Measurements from ENCODE around the gene INSM1.
A peak's percentile ranks its signal among the peaks of the same experiment; 100 is the strongest.

INSM1 gene

GRCh38 chr20:20370094-20370575 lies 2.2 kb downstream of the INSM1 start:
- Histone ChIP-seq H3K27me3 (ENCODE audit: control insufficient read depth, insufficient read depth, low read length) (peaks cover 99% of the 10 kb centered on the region), H3K9me3 (ENCODE audit: control insufficient read depth, insufficient read depth, low read depth, low read length) (no peaks in the 10 kb centered on the region), H3K4me3 (ENCODE audit: low read depth, low read length) (peak overlapping the region; percentile 64), H3K9ac (ENCODE audit: low read length) (peak overlapping the region; percentile 65), H3K36me3 (ENCODE audit: control insufficient read depth, insufficient read depth, low read length) (no peaks in the 10 kb centered on the region), H3K4me1 (ENCODE audit: control insufficient read depth, insufficient read depth, low read length) (peaks cover 47% of the 10 kb centered on the region), H3K27ac (ENCODE audit: low read depth, low read length) (no peak overlapping the region)

- Histone ChIP-seq H3K4me1 (ENCODE audit: control insufficient read depth, insufficient read depth, low read length) (peaks cover 38% of the 10 kb centered on the region), H3K36me3 (ENCODE audit: control insufficient read depth, insufficient read depth, low read length) (no peaks in the 10 kb centered on the region), H3K9me3 (ENCODE audit: control insufficient read depth, insufficient read depth, low read depth, low read length) (no peaks in the 10 kb centered on the region), H3K9ac (ENCODE audit: low read length) (peak overlapping the region; percentile 51), H3K27ac (ENCODE audit: low read depth, low read length) (peak overlapping the region; percentile 45; the same call in 1 of the 2 replicates), H3K4me3 (ENCODE audit: low read depth, low read length) (peak overlapping the region; percentile 64), H3K27me3 (ENCODE audit: control insufficient read depth, insufficient read depth, low read length) (peaks cover 99% of the 10 kb centered on the region)
These were observed 3.2 kb downstream of the INSM1 start for GRCh38 chr20:20371083-20371482.

GRCh38 chr20:20371681-20372080 lies 3.8 kb downstream of the INSM1 start:
- peak overlapping the region; percentile 53; the same call in 1 of the 2 replicates for H3K27ac ChIP-seq (ENCODE audit: low read depth, low read length)
- H3K36me3 ChIP-seq (ENCODE audit: control insufficient read depth, insufficient read depth, low read length): no peaks in the 10 kb centered on the region
- peaks cover 97% of the 10 kb centered on the region for H3K27me3 ChIP-seq (ENCODE audit: control insufficient read depth, insufficient read depth, low read length)
- peak overlapping the region; percentile 64 for H3K4me3 ChIP-seq (ENCODE audit: low read depth, low read length)
- H3K9ac ChIP-seq (ENCODE audit: low read length): peak overlapping the region; percentile 51
- no peaks in the 10 kb centered on the region for H3K9me3 ChIP-seq (ENCODE audit: control insufficient read depth, insufficient read depth, low read depth, low read length)
- peaks cover 35% of the 10 kb centered on the region for H3K4me1 ChIP-seq (ENCODE audit: control insufficient read depth, insufficient read depth, low read length)

GRCh38 chr20:20373091-20373571 lies 5.2 kb downstream of the INSM1 start:
- H3K36me3 ChIP-seq (ENCODE audit: control insufficient read depth, insufficient read depth, low read length): no peaks in the 10 kb centered on the region
- H3K4me1 ChIP-seq (ENCODE audit: control insufficient read depth, insufficient read depth, low read length): peaks cover 35% of the 10 kb centered on the region
- no peak overlapping the region for H3K9ac ChIP-seq (ENCODE audit: low read length)
- no peaks in the 10 kb centered on the region for H3K9me3 ChIP-seq (ENCODE audit: control insufficient read depth, insufficient read depth, low read depth, low read length)
- H3K27ac ChIP-seq (ENCODE audit: low read depth, low read length): no peak overlapping the region
- H3K27me3 ChIP-seq (ENCODE audit: control insufficient read depth, insufficient read depth, low read length): peaks cover 82% of the 10 kb centered on the region
- no peak overlapping the region for H3K4me3 ChIP-seq (ENCODE audit: low read depth, low read length)

- no peak overlapping the region for H3K4me3 ChIP-seq (ENCODE audit: low read depth, low read length)
- peaks cover 27% of the 10 kb centered on the region for H3K4me1 ChIP-seq (ENCODE audit: control insufficient read depth, insufficient read depth, low read length)
- H3K36me3 ChIP-seq (ENCODE audit: control insufficient read depth, insufficient read depth, low read length): no peaks in the 10 kb centered on the region
- H3K27ac ChIP-seq (ENCODE audit: low read depth, low read length): no peak overlapping the region
- H3K9ac ChIP-seq (ENCODE audit: low read length): no peak overlapping the region
- H3K27me3 ChIP-seq (ENCODE audit: control insufficient read depth, insufficient read depth, low read length): peaks cover 56% of the 10 kb centered on the region
- H3K9me3 ChIP-seq (ENCODE audit: control insufficient read depth, insufficient read depth, low read depth, low read length): peaks cover 14% of the 10 kb centered on the region
These were observed 8.0 kb downstream of the INSM1 start for GRCh38 chr20:20375862-20376261.

GRCh38 chr20:20386192-20386591 lies 18.3 kb downstream of the INSM1 start:
- Histone ChIP-seq H3K27ac (ENCODE audit: low read depth, low read length) (no peak overlapping the region), H3K36me3 (ENCODE audit: control insufficient read depth, insufficient read depth, low read length) (no peaks in the 10 kb centered on the region), H3K4me3 (ENCODE audit: low read depth, low read length) (no peak overlapping the region), H3K9me3 (ENCODE audit: control insufficient read depth, insufficient read depth, low read depth, low read length) (peaks cover 1% of the 10 kb centered on the region; the same call in 1 of the 2 replicates), H3K27me3 (ENCODE audit: control insufficient read depth, insufficient read depth, low read length) (no peaks in the 10 kb centered on the region), H3K9ac (ENCODE audit: low read length) (no peak overlapping the region), H3K4me1 (ENCODE audit: control insufficient read depth, insufficient read depth, low read length) (no peaks in the 10 kb centered on the region)

- H3K27ac ChIP-seq (ENCODE audit: low read depth, low read length): no peak overlapping the region
- no peaks in the 10 kb centered on the region for H3K9me3 ChIP-seq (ENCODE audit: control insufficient read depth, insufficient read depth, low read depth, low read length)
- no peaks in the 10 kb centered on the region for H3K4me1 ChIP-seq (ENCODE audit: control insufficient read depth, insufficient read depth, low read length)
- no peak overlapping the region for H3K9ac ChIP-seq (ENCODE audit: low read length)
- H3K27me3 ChIP-seq (ENCODE audit: control insufficient read depth, insufficient read depth, low read length): no peaks in the 10 kb centered on the region
- H3K36me3 ChIP-seq (ENCODE audit: control insufficient read depth, insufficient read depth, low read length): 0 out of 2 replicates have a peak, but pooled peaks cover 3% of the 10 kb centered on the region
- H3K4me3 ChIP-seq (ENCODE audit: low read depth, low read length): no peak overlapping the region
These were observed 22.5 kb downstream of the INSM1 start for GRCh38 chr20:20390393-20390792.

- Histone ChIP-seq H3K4me3 (ENCODE audit: low read depth, low read length) (no peak overlapping the region), H3K9me3 (ENCODE audit: control insufficient read depth, insufficient read depth, low read depth, low read length) (no peaks in the 10 kb centered on the region), H3K9ac (ENCODE audit: low read length) (no peak overlapping the region), H3K27me3 (ENCODE audit: control insufficient read depth, insufficient read depth, low read length) (no peaks in the 10 kb centered on the region), H3K27ac (ENCODE audit: low read depth, low read length) (no peak overlapping the region), H3K4me1 (ENCODE audit: control insufficient read depth, insufficient read depth, low read length) (no peaks in the 10 kb centered on the region), H3K36me3 (ENCODE audit: control insufficient read depth, insufficient read depth, low read length) (0 out of 2 replicates have a peak, but pooled peaks cover 3% of the 10 kb centered on the region)
These were observed 23.2 kb downstream of the INSM1 start for GRCh38 chr20:20391115-20391514.

- H3K27me3 ChIP-seq (ENCODE audit: control insufficient read depth, insufficient read depth, low read length): no peaks in the 10 kb centered on the region
- no peaks in the 10 kb centered on the region for H3K9me3 ChIP-seq (ENCODE audit: control insufficient read depth, insufficient read depth, low read depth, low read length)
- H3K4me1 ChIP-seq (ENCODE audit: control insufficient read depth, insufficient read depth, low read length): no peaks in the 10 kb centered on the region
- H3K9ac ChIP-seq (ENCODE audit: low read length): no peak overlapping the region
- no peak overlapping the region for H3K27ac ChIP-seq (ENCODE audit: low read depth, low read length)
- 0 out of 2 replicates have a peak, but pooled peaks cover 3% of the 10 kb centered on the region for H3K36me3 ChIP-seq (ENCODE audit: control insufficient read depth, insufficient read depth, low read length)
- no peak overlapping the region for H3K4me3 ChIP-seq (ENCODE audit: low read depth, low read length)
These were observed 23.9 kb downstream of the INSM1 start for GRCh38 chr20:20391766-20392165.

- Histone ChIP-seq H3K36me3 (ENCODE audit: control insufficient read depth, insufficient read depth, low read length) (0 out of 2 replicates have a peak, but pooled peaks cover 3% of the 10 kb centered on the region), H3K4me1 (ENCODE audit: control insufficient read depth, insufficient read depth, low read length) (no peaks in the 10 kb centered on the region), H3K9ac (ENCODE audit: low read length) (no peak overlapping the region), H3K4me3 (ENCODE audit: low read depth, low read length) (no peak overlapping the region), H3K9me3 (ENCODE audit: control insufficient read depth, insufficient read depth, low read depth, low read length) (no peaks in the 10 kb centered on the region), H3K27ac (ENCODE audit: low read depth, low read length) (no peak overlapping the region), H3K27me3 (ENCODE audit: control insufficient read depth, insufficient read depth, low read length) (no peaks in the 10 kb centered on the region)
These were observed 25.6 kb downstream of the INSM1 start for GRCh38 chr20:20393207-20394120.

- H3K27ac ChIP-seq (ENCODE audit: low read depth, low read length): no peak overlapping the region
- 0 out of 2 replicates have a peak, but pooled peaks cover 3% of the 10 kb centered on the region for H3K36me3 ChIP-seq (ENCODE audit: control insufficient read depth, insufficient read depth, low read length)
- H3K4me3 ChIP-seq (ENCODE audit: low read depth, low read length): no peak overlapping the region
- H3K9me3 ChIP-seq (ENCODE audit: control insufficient read depth, insufficient read depth, low read depth, low read length): no peaks in the 10 kb centered on the region
- no peaks in the 10 kb centered on the region for H3K27me3 ChIP-seq (ENCODE audit: control insufficient read depth, insufficient read depth, low read length)
- H3K4me1 ChIP-seq (ENCODE audit: control insufficient read depth, insufficient read depth, low read length): no peaks in the 10 kb centered on the region
- no peak overlapping the region for H3K9ac ChIP-seq (ENCODE audit: low read length)
These were observed 27.2 kb downstream of the INSM1 start for GRCh38 chr20:20395087-20395486.
